ENCODE results near the gene VCL.
A peak's percentile ranks its signal among the peaks of the same experiment; 100 is the strongest.

The VCL gene

GRCh38 chr10:74077416-74077815 lies 79.5 kb downstream of the VCL start:
- H3K4me1 ChIP-seq (ENCODE audit: control extremely low read depth in 1 of 4, control insufficient read depth in 4 of 4, insufficient read depth in 4 of 4, low read length in 3 of 4), result peaks cover 4 to 32% (median 11%) of the 10 kb centered on the region in 4 experiments
- H3K4me3 ChIP-seq (ENCODE audit: control insufficient read depth in 1 of 7, extremely low read depth in 1 of 7, insufficient read depth in 4 of 7, low read depth in 2 of 7, low read length in 6 of 7), result no peak overlapping the region
- no peak overlapping the region for H3K27ac ChIP-seq (ENCODE audit: insufficient read depth in 1 of 2, low read depth in 1 of 2, low read length in 2 of 2, poor library complexity in 1 of 2, severe bottlenecking in 2 of 2)
- 100% methylated on average over 1 of the region's 4 CpGs for WGBS (ENCODE audit: insufficient coverage)
- CTCF ChIA-PET, result interaction anchor here (1.0 to 6.0 kb wide), 7 partner anchors 8 to 191 kb away, joined by 3 to 73 read pairs (median 3); no protein-coding TSS in a partner anchor
- peaks cover 0 to 31% (median 22%) of the 10 kb centered on the region in 4 experiments for H3K36me3 ChIP-seq (ENCODE audit: control insufficient read depth in 4 of 4, insufficient read depth in 4 of 4, low read length in 3 of 4)
- H3K9me3 ChIP-seq (ENCODE audit: control extremely low read depth in 1 of 5, control insufficient read depth in 4 of 5, insufficient read depth in 2 of 5, low read depth in 1 of 5, low read length in 4 of 5), result no peaks in the 10 kb centered on the region
- no peak for DNase-seq
- POLR2A ChIA-PET, result no interaction called here
- H3K27me3 ChIP-seq (replicated peaks in 2 of 5; ENCODE audit: control insufficient read depth in 4 of 5, insufficient read depth in 5 of 5, low read length in 4 of 5), result no peaks in the 10 kb centered on the region

GRCh38 chr10:74078037-74078436 lies 80.1 kb downstream of the VCL start:
- Histone ChIP-seq H3K4me3 (ENCODE audit: control insufficient read depth in 1 of 7, extremely low read depth in 1 of 7, insufficient read depth in 4 of 7, low read depth in 2 of 7, low read length in 6 of 7) (no peak overlapping the region), H3K27ac (ENCODE audit: insufficient read depth in 1 of 2, low read depth in 1 of 2, low read length in 2 of 2, poor library complexity in 1 of 2, severe bottlenecking in 2 of 2) (no peak overlapping the region), H3K36me3 (ENCODE audit: control insufficient read depth in 4 of 4, insufficient read depth in 4 of 4, low read length in 3 of 4) (peaks cover 0 to 32% (median 19%) of the 10 kb centered on the region in 4 experiments), H3K27me3 (replicated peaks in 2 of 5; ENCODE audit: control insufficient read depth in 4 of 5, insufficient read depth in 5 of 5, low read length in 4 of 5) (no peaks in the 10 kb centered on the region), H3K4me1 (ENCODE audit: control extremely low read depth in 1 of 4, control insufficient read depth in 4 of 4, insufficient read depth in 4 of 4, low read length in 3 of 4) (peaks cover 4 to 32% (median 11%) of the 10 kb centered on the region in 4 experiments), H3K9me3 (ENCODE audit: control extremely low read depth in 1 of 5, control insufficient read depth in 4 of 5, insufficient read depth in 2 of 5, low read depth in 1 of 5, low read length in 4 of 5) (no peaks in the 10 kb centered on the region)
- peak; percentile 56 to 93 (median 92) for DNase-seq
- no CpG with 5 or more reads among the region's 1 CpG for WGBS (ENCODE audit: insufficient coverage)
- ChIA-PET POLR2A (no interaction called here), CTCF (interaction anchor here (1.1 to 6.0 kb wide), 3 partner anchors 137 to 197 kb away, joined by 3 to 73 read pairs (median 31); no protein-coding TSS in a partner anchor)

GRCh38 chr10:74079028-74079935 lies 81.4 kb downstream of the VCL start:
- H3K9me3 ChIP-seq (ENCODE audit: control extremely low read depth in 1 of 5, control insufficient read depth in 4 of 5, insufficient read depth in 2 of 5, low read depth in 1 of 5, low read length in 4 of 5), result no peaks in the 10 kb centered on the region
- no CpG with 5 or more reads among the region's 4 CpGs for WGBS (ENCODE audit: insufficient coverage)
- H3K27ac ChIP-seq (ENCODE audit: insufficient read depth in 1 of 2, low read depth in 1 of 2, low read length in 2 of 2, poor library complexity in 1 of 2, severe bottlenecking in 2 of 2), result no peak overlapping the region
- CTCF ChIA-PET, result interaction anchor here (0.8 to 6.0 kb wide), 10 partner anchors 7 to 201 kb away, joined by 3 to 73 read pairs (median 4); no protein-coding TSS in a partner anchor
- peaks cover 2 to 30% (median 14%) of the 10 kb centered on the region in 4 experiments for H3K36me3 ChIP-seq (ENCODE audit: control insufficient read depth in 4 of 4, insufficient read depth in 4 of 4, low read length in 3 of 4)
- POLR2A ChIA-PET, result no interaction called here
- H3K27me3 ChIP-seq (replicated peaks in 2 of 5; ENCODE audit: control insufficient read depth in 4 of 5, insufficient read depth in 5 of 5, low read length in 4 of 5), result no peaks in the 10 kb centered on the region
- DNase-seq, result no peak
- no peak overlapping the region for H3K4me3 ChIP-seq (ENCODE audit: control insufficient read depth in 1 of 7, extremely low read depth in 1 of 7, insufficient read depth in 4 of 7, low read depth in 2 of 7, low read length in 6 of 7)
- H3K4me1 ChIP-seq (ENCODE audit: control extremely low read depth in 1 of 4, control insufficient read depth in 4 of 4, insufficient read depth in 4 of 4, low read length in 3 of 4), result peaks cover 4 to 32% (median 11%) of the 10 kb centered on the region in 4 experiments

GRCh38 chr10:74079936-74080590 lies 82.1 kb downstream of the VCL start:
- WGBS (ENCODE audit: insufficient coverage), result no CpG with 5 or more reads among the region's 2 CpGs
- Histone ChIP-seq H3K9me3 (ENCODE audit: control extremely low read depth in 1 of 5, control insufficient read depth in 4 of 5, insufficient read depth in 2 of 5, low read depth in 1 of 5, low read length in 4 of 5) (no peaks in the 10 kb centered on the region), H3K4me3 (ENCODE audit: control insufficient read depth in 1 of 7, extremely low read depth in 1 of 7, insufficient read depth in 4 of 7, low read depth in 2 of 7, low read length in 6 of 7) (no peak overlapping the region), H3K36me3 (ENCODE audit: control insufficient read depth in 4 of 4, insufficient read depth in 4 of 4, low read length in 3 of 4) (peaks cover 2 to 28% (median 14%) of the 10 kb centered on the region in 4 experiments), H3K4me1 (ENCODE audit: control extremely low read depth in 1 of 4, control insufficient read depth in 4 of 4, insufficient read depth in 4 of 4, low read length in 3 of 4) (peaks cover 4 to 32% (median 11%) of the 10 kb centered on the region in 4 experiments), H3K27me3 (replicated peaks in 2 of 5; ENCODE audit: control insufficient read depth in 4 of 5, insufficient read depth in 5 of 5, low read length in 4 of 5) (no peaks in the 10 kb centered on the region), H3K27ac (ENCODE audit: insufficient read depth in 1 of 2, low read depth in 1 of 2, low read length in 2 of 2, poor library complexity in 1 of 2, severe bottlenecking in 2 of 2) (no peak overlapping the region)
- ChIA-PET CTCF (interaction anchor here (0.7 to 6.0 kb wide), 17 partner anchors 8 to 205 kb away, joined by 3 to 73 read pairs (median 5); no protein-coding TSS in a partner anchor), POLR2A (no interaction called here)
- DNase-seq, result no peak

- CTCF ChIA-PET, result interaction anchor here (0.7 to 6.0 kb wide), 26 partner anchors 9 to 262 kb away, joined by 3 to 73 read pairs (median 4); no protein-coding TSS in a partner anchor
- POLR2A ChIA-PET, result interaction anchor here (0.6 kb wide), 2 partner anchors 132 to 265 kb away, joined by 3 to 4 read pairs; no protein-coding TSS in a partner anchor
- Histone ChIP-seq H3K27me3 (replicated peaks in 2 of 5; ENCODE audit: control insufficient read depth in 4 of 5, insufficient read depth in 5 of 5, low read length in 4 of 5) (no peaks in the 10 kb centered on the region), H3K27ac (ENCODE audit: insufficient read depth in 1 of 2, low read depth in 1 of 2, low read length in 2 of 2, poor library complexity in 1 of 2, severe bottlenecking in 2 of 2) (no peak overlapping the region), H3K4me3 (ENCODE audit: control insufficient read depth in 1 of 7, extremely low read depth in 1 of 7, insufficient read depth in 4 of 7, low read depth in 2 of 7, low read length in 6 of 7) (no peak overlapping the region), H3K4me1 (ENCODE audit: control extremely low read depth in 1 of 4, control insufficient read depth in 4 of 4, insufficient read depth in 4 of 4, low read length in 3 of 4) (peaks cover 4 to 32% (median 11%) of the 10 kb centered on the region in 4 experiments), H3K9me3 (ENCODE audit: control extremely low read depth in 1 of 5, control insufficient read depth in 4 of 5, insufficient read depth in 2 of 5, low read depth in 1 of 5, low read length in 4 of 5) (no peaks in the 10 kb centered on the region), H3K36me3 (ENCODE audit: control insufficient read depth in 4 of 4, insufficient read depth in 4 of 4, low read length in 3 of 4) (peaks cover 2 to 18% (median 11%) of the 10 kb centered on the region in 4 experiments)
- DNase-seq, result peak; percentile 59 to 72 (median 64)
- WGBS (ENCODE audit: insufficient coverage), result 60% methylated on average over 3 of the region's 4 CpGs
Measured at GRCh38 chr10:74081192-74081803, 83.4 kb downstream of the VCL start.

GRCh38 chr10:74081941-74082718 lies 84.2 kb downstream of the VCL start:
- Histone ChIP-seq H3K9me3 (ENCODE audit: control extremely low read depth in 1 of 5, control insufficient read depth in 4 of 5, insufficient read depth in 2 of 5, low read depth in 1 of 5, low read length in 4 of 5) (no peaks in the 10 kb centered on the region), H3K36me3 (ENCODE audit: control insufficient read depth in 4 of 4, insufficient read depth in 4 of 4, low read length in 3 of 4) (peaks cover 2 to 18% (median 13%) of the 10 kb centered on the region in 4 experiments), H3K4me3 (ENCODE audit: control insufficient read depth in 1 of 7, extremely low read depth in 1 of 7, insufficient read depth in 4 of 7, low read depth in 2 of 7, low read length in 6 of 7) (no peak overlapping the region), H3K27me3 (replicated peaks in 2 of 5; ENCODE audit: control insufficient read depth in 4 of 5, insufficient read depth in 5 of 5, low read length in 4 of 5) (no peaks in the 10 kb centered on the region), H3K27ac (ENCODE audit: insufficient read depth in 1 of 2, low read depth in 1 of 2, low read length in 2 of 2, poor library complexity in 1 of 2, severe bottlenecking in 2 of 2) (no peak overlapping the region), H3K4me1 (ENCODE audit: control extremely low read depth in 1 of 4, control insufficient read depth in 4 of 4, insufficient read depth in 4 of 4, low read length in 3 of 4) (peaks cover 4 to 32% (median 11%) of the 10 kb centered on the region in 4 experiments)
- POLR2A ChIA-PET, result interaction anchor here (0.6 kb wide), 1 partner anchor 131 kb away, joined by 3 read pairs; no protein-coding TSS in a partner anchor
- 68% methylated on average over 2 of the region's 5 CpGs for WGBS (ENCODE audit: insufficient coverage)
- DNase-seq, result no peak
- CTCF ChIA-PET, result interaction anchor here (0.8 to 6.0 kb wide), 27 partner anchors 8 to 263 kb away, joined by 3 to 73 read pairs (median 4); no protein-coding TSS in a partner anchor
